Right ventricle myocardium superior (tissue), 1 donor: ENCODE results near the gene IGLON5. TPM values are rescaled to one million over a fixed set of nuclear protein-coding genes. Genes with fewer than 3 reads are reported as not detected.

ENCODE experiments used
- ATAC-seq: fragments of 200-7000 bp; cut with Tn5 transposase; one replicate; pipeline ENCODE4 v1.9.1; 2020; ENCODE audit warnings: mild to moderate bottlenecking; ENCODE audit not compliant: poor library complexity
- DNase-seq: peaks from one replicate; pipeline ENCODE4 v3.0.0-alpha.2; 2020
- intact Hi-C: fragments of 100-400 bp; cut with DNase I; formaldehyde crosslinking; loops from one replicate; pipeline ENCODE4 v1.11.2; 2022
- long read RNA-seq: library from polyadenylated mRNA; unstranded; transcript quantifications from one replicate; pipeline ENCODE4 v2.0.0, GENCODE V29; 2021
- total RNA-seq: library from RNA; stranded (reverse); fragmentation: NEBNext Ultra II Directional; extraction: Animal tissue kit (Norgen Biotek cat#: 25700); gene quantifications from one replicate; pipeline ENCODE4 v1.2.1, GENCODE V29; 2021
- donor health status: DM: no; HTN: yes; CAD: no; lungs with severe emphysema.

The IGLON5 gene
- not detected for total RNA-seq
- long read RNA-seq, result 0 reads

DNA sequence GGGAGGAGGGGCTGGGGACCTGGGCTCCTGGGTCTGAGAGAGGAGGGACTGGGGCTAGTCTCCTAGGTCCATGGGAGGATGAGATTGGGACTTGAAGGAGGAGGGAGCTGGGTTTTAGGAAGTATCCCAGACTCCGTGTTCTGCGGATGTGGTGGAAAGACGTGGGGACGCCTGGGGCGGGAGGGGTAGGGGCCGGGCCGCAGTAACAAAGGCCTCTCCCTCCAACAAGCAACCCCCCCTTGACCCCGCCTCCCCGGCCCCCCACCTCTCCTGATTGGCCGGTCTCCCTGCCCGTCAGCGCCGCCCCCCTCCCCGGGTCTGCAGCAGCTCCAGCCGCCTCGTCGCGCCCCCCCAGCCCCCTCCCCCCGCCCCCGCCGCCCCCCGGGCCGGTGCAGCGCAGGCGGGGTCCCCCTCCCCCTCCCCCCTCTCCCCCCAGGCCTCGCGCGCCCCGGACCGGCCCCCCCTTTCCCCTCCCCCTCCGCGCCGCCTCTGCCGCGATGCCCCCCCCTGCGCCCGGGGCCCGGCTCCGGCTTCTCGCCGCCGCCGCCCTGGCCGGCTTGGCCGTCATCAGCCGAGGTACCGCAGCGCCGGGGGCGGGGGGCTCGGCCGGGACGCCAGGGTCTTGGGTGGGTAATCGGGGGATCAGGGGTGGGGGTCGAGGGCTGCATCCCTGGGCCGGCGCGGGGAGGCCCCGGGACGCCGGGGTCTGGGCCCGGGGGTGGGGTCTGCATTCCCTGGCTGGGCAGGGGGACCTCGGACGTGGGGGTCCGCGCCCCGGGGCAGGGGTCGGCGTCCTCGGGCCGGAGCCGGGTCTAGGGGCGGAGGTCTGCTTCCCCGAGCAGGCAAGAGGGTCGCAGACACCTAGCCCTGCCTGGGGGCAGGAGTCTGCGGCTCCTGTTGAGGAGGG is at the start of gene IGLON5:
Gene IGLON5 (plus strand): TSS at position 294 of the 907 bp plus-strand sequence. CDS start 204 bp downstream, at position 498.
- intact Hi-C loops, result no loop called here
- ATAC-seq (no peak), DNase-seq (no peak)

DNA sequence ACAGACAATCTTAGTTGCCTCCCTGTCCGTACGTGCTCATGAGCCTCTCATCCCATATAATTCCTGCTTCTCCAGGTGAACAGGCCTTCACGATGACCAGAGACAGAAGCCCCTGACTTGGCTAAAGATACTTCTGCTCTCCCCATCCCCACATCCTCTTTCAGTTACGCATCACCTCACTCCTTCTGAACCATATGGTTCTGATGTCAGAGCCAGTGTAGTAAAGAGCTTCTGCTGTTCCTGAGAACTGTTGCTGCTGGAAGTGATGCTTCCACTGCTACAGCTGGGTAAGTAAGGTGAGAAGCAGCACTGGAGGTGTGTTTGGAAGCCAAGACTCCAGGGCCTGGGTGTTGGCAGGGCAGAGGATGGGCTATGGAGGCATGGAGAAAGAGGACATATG is 47.6 kb upstream of the IGLON5 start:
- DNase-seq, result no peak
- intact Hi-C loops, result no loop called here
- no peak for ATAC-seq

GRCh38 chr19:51271067-51271466 is 40.4 kb upstream of the IGLON5 start:
- intact Hi-C loops, result no loop called here
- DNase-seq (peak; percentile 53), ATAC-seq (no peak)

DNA sequence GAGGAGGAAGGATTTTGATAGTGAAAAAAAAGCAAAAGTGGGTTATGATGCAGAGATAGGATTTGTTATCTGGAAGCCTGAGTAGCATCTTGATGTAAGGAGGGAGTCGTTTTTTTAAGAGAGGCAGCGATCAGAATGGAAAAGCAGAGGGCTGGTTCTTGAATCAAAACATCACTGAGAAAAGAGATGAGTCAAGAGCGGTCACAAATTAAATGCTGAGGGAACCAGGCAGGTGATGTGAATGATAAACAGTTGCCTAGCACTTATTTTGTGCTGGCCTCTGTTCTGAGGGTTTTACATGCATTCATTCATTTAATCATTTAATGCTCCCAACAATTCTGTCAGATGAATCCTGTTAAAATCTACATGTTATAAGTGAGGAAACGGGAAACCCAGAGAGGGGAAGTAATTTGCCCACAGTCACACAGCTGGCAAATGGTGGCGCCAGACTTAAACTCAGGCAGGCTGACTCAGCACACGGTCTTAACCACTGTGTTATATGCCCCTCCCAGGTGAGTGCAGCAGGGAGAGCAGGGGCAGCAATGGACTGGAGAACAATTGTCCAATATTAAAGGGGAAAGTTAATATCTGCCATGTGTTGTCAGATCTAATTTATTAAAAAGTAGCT is 39.1 kb upstream of the IGLON5 start:
- ATAC-seq, result no peak
- intact Hi-C loops, result no loop called here
- no peak for DNase-seq

DNA sequence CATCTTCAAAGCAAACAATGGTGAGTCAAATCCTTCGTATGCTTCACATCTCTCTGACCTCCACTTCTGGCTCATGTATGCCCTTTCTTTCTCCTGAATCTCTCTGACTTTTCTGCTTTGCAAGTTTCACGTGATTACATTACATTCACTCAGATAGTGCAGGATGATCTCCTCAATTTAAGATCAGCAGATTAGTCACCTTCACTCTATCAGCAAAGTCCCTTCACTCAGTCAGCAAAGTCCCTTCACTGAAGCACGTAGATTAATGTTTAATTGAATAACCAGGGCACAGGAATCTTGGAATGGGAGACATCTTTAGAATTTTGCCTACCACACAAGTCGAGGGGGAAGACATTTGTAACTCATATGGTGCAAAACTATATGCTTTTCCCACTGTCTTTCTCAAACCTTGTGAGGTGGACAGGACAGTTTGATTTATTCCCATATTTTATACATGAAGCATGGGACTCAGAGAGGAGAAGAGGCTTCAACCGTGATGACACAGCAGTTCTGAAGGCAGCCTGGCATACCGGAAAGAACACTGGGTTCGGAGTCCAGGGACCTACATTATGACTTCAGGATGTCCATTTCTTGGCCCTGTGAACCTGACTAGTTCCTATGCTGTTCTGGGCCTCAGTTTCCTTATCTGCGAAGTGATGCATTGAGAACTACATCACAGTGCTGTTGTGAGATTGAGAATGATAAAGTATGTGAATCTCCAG is 37.2 kb upstream of the IGLON5 start:
- ATAC-seq (no peak), DNase-seq (no peak)
- intact Hi-C loops, result no loop called here

- intact Hi-C loops, result no loop called here
- DNase-seq (no peak), ATAC-seq (no peak)
These were observed 34.3 kb upstream of the IGLON5 start for GRCh38 chr19:51277112-51277511.

DNA sequence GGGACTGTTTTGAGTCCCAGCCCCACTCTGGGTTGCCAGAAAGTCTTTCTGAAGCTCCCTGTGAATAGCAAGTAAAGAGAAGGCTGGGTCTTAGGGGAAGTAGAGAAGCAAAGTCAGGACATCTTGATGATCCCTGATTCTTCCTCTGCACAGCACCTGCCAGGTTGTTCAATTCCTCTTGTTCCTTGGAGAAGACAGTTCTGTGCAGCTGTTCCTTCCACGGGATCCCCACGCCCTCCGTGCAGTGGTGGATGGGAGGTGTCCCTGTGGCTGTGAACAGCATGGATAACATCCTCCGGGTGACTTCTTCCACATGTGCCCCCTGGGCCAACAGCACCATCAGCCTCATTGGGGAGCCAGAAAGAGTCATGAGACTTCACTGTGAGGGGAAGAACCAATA is 29.1 kb upstream of the IGLON5 start:
- ATAC-seq (no peak), DNase-seq (no peak)
- intact Hi-C loops, result no loop called here

DNA sequence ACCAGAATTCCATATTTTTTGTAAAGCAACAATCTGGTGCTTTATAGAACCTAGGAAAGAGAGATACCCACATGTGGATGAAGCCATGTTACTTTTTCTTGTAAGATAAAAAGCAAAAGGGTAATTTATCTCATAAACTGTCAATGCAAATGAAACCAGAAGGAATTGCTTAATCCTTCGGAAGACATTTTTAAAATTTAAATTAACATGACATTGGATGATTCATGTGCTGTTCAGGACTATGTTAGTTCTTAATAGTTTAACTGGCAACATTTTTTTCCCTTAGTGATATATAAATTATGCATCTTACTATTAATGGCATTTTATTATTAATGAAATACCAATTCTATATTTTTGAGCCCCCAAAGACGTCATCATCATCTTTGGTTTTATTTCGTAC is 25.8 kb upstream of the IGLON5 start:
- ATAC-seq, result no peak
- intact Hi-C loops, result no loop called here
- DNase-seq, result no peak

DNA sequence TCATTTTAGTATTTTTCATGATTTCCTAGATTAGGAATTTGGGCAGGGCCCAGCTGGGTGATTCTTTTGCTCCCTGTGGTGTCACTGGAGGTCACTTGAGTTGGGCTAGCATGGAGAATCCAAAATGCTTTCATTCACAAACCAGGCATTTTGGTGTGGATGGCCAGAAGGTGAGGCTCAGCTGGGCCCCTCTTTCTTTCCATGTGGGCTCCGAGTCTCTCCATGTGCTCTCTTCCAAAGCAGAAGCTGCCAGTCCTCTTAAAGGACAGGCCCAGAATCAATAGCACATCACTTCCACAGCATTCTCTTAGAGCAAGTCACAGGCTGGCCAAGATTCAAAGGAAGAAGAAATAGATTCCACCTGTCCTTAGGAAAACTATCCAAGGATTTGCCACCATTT is 21.8 kb upstream of the IGLON5 start:
- DNase-seq (no peak), ATAC-seq (no peak)
- intact Hi-C loops, result no loop called here

GRCh38 chr19:51292971-51293370 is 18.5 kb upstream of the IGLON5 start:
- no peak for DNase-seq
- intact Hi-C loops, result no loop called here
- ATAC-seq, result peak; percentile 88

GRCh38 chr19:51293571-51294210 is 17.8 kb upstream of the IGLON5 start:
- intact Hi-C loops, result no loop called here
- ATAC-seq, result no peak

GRCh38 chr19:51294211-51294976 is 17.1 kb upstream of the IGLON5 start:
- DNase-seq (no peak), ATAC-seq (no peak)
- intact Hi-C loops, result no loop called here

More at GRCh38 chr19:51293571-51294210, 17.8 kb upstream of the IGLON5 start:
- DNase-seq, result no peak

GRCh38 chr19:51294977-51295375 is 16.5 kb upstream of the IGLON5 start:
- DNase-seq (no peak), ATAC-seq (no peak)
- intact Hi-C loops, result no loop called here

- DNase-seq, result no peak
- intact Hi-C loops, result no loop called here
- no peak for ATAC-seq
These were observed 15.9 kb upstream of the IGLON5 start for GRCh38 chr19:51295382-51296126.

- ATAC-seq (no peak), DNase-seq (no peak)
- intact Hi-C loops, result no loop called here
These were observed 14.9 kb upstream of the IGLON5 start for GRCh38 chr19:51296336-51297093.

- DNase-seq, result no peak
- ATAC-seq, result no peak
- intact Hi-C loops, result no loop called here
These were observed 14.0 kb upstream of the IGLON5 start for GRCh38 chr19:51297406-51297805.

- intact Hi-C loops, result no loop called here
- no peak for DNase-seq
- ATAC-seq, result no peak
These were observed 10.2 kb upstream of the IGLON5 start for GRCh38 chr19:51301266-51301665.
